Measurements from ENCODE around the gene APOBEC4. TPM values are rescaled to one million over a fixed set of nuclear protein-coding genes. Genes with fewer than 3 reads are reported as not detected.

The APOBEC4 gene
- total and polyA plus RNA-seq, 9 of the 15 experiments (the other 6 are each of a cell fraction or from before 2014, with no cell fraction given): not detected

DNA sequence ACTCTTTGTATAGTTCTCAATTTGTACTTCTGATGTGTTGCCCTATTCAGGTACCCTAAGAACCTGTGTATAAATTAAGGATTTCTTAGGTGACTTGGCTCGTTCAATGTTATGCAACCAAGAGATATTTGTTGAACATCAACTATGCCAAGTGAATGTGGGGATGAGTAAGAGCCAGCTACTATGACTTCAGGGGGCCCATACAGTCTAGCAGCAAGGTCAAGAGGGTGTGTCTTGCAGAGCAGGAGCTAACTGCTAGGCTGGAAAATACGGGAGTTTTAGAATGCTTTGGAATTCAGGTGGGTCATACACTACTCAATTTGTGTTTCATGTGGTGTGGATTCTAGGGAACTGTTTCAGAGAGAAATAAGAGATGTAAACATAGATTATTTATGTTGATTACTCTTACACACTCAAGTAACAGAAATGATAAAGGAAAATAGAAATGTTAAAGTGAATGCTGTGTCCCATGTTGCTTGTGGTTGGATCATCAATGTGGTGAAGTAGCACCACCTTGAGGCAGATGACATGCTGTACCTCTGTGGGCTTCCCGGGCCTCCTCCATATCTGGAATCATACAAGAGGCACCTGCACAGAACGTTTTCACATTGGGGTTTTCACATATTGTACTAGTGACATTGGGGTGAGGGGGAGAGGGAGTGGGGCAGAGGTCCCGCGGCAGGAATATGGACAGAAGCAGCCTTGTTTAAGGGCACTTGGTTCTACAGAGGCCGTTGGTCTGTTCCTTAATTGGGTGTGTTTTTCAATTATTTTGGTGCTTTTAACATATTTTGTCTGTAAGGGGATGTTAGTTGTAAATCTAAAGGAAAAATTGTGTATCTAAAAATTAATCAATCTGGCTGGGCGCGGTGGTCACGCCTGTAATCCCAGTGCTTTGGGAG, 30.0 kb downstream of the APOBEC4 start (continued):
- TF ChIP-seq CC2D1A (IDR thresholded peaks at IDR 0.05): 0 out of 2 replicates have a peak, but pooled peaks have one; percentile 44
- no peak for TF ChIP-seq HDAC6 (IDR thresholded peaks at IDR 0.05; ENCODE audit: low read depth, low read length)
- TF ChIP-seq, protein P1, sequence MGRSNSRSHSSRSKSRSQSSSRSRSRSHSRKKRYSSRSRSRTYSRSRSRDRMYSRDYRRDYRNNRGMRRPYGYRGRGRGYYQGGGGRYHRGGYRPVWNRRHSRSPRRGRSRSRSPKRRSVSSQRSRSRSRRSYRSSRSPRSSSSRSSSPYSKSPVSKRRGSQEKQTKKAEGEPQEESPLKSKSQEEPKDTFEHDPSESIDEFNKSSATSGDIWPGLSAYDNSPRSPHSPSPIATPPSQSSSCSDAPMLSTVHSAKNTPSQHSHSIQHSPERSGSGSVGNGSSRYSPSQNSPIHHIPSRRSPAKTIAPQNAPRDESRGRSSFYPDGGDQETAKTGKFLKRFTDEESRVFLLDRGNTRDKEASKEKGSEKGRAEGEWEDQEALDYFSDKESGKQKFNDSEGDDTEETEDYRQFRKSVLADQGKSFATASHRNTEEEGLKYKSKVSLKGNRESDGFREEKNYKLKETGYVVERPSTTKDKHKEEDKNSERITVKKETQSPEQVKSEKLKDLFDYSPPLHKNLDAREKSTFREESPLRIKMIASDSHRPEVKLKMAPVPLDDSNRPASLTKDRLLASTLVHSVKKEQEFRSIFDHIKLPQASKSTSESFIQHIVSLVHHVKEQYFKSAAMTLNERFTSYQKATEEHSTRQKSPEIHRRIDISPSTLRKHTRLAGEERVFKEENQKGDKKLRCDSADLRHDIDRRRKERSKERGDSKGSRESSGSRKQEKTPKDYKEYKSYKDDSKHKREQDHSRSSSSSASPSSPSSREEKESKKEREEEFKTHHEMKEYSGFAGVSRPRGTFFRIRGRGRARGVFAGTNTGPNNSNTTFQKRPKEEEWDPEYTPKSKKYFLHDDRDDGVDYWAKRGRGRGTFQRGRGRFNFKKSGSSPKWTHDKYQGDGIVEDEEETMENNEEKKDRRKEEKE (IDR thresholded peaks at IDR 0.05; ENCODE audit: borderline replicate concordance in 1 of 2, control insufficient read depth in 1 of 2, low read depth in 2 of 2, low read length in 1 of 2): no peak
- peak; percentile 20; the same call in 1 of the 2 replicates for TF ChIP-seq ATF7 (IDR thresholded peaks at IDR 0.05)
- TF ChIP-seq ARID2 (IDR thresholded peaks at IDR 0.05): peak; percentile 56; the same call in 1 of the 2 replicates
- TF ChIP-seq FOXK2 (conservative IDR thresholded peaks at IDR 0.05 in 1 of 2, IDR thresholded peaks at IDR 0.05 in 1 of 2; ENCODE audit: low read depth in 2 of 2): peak; percentile 37 to 39; a peak in 2 of 4 replicates
- 0 out of 2 replicates have a peak, but pooled peaks have one; percentile 32 for TF ChIP-seq CEBPG (CRISPR knock-in tag; IDR thresholded peaks at IDR 0.05)
- TF ChIP-seq CEBPG (tag; conservative IDR thresholded peaks at IDR 0.05 in 1 of 2, IDR thresholded peaks at IDR 0.05 in 1 of 2): no peak
- no peak for TF ChIP-seq ZSCAN32 (CRISPR knock-in tag; IDR thresholded peaks at IDR 0.05)
- TF ChIP-seq, protein P2, sequence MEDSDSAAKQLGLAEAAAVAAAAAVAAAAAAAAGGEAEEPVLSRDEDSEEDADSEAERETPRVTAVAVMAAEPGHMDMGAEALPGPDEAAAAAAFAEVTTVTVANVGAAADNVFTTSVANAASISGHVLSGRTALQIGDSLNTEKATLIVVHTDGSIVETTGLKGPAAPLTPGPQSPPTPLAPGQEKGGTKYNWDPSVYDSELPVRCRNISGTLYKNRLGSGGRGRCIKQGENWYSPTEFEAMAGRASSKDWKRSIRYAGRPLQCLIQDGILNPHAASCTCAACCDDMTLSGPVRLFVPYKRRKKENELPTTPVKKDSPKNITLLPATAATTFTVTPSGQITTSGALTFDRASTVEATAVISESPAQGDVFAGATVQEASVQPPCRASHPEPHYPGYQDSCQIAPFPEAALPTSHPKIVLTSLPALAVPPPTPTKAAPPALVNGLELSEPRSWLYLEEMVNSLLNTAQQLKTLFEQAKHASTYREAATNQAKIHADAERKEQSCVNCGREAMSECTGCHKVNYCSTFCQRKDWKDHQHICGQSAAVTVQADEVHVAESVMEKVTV (CRISPR knock-in tag; IDR thresholded peaks at IDR 0.05): peak; percentile 63
- no peak for TF ChIP-seq SAFB (IDR thresholded peaks at IDR 0.05; ENCODE audit: borderline replicate concordance, low read depth, low read length)
